Measurements from ENCODE around the gene AFDN. TPM values are rescaled to one million over a fixed set of nuclear protein-coding genes. Genes with fewer than 3 reads are reported as not detected.

The AFDN gene
- total RNA-seq, 3 donors from 2014 or later, result 93.1 to 292 (median 170) TPM

DNA sequence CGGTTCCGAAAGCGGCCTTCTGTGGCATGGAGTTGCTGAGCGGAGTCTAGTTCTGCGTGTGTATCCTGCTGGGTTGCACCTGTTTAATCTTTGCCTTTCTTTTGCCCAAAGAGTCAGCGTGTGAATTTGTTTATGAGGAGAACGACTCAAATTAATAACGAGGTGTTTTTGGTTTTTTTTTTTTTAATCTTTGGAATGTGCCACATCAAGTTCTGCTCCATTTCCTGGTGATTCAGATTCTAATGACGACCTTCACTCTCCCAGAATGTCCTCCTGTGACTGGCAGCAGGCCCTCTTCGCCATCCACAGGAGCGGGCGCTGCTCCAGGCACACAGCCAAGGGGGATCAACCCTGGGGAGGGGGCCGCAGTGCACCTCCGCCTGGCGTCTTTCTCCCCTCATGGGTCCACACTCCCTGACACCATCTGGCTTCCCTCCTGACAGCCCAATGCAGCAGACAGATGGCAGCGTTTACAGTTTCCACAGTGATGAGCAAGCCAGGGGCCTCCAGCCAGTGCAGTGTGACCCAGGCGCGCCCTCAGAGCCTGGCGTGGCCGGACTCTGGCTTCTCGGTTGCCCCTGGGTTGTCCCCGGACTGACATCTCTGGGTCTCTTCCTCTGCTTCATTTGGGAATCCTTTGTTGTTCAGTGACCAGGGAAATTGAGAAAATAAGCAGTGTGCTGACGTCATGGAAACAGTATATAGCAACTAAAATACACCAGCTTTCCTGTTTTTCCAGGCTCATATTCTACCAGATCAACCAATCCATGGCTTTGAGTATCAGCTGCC, 27.5 kb upstream of the AFDN start:
- no peaks in the 10 kb centered on the region for H3K27me3 ChIP-seq
- no peak for DNase-seq (ENCODE audit: low spot score in 2 of 2)
- intact Hi-C loops (cut with DNase I; ENCODE audit: low total_unique reads), result no loop called here
- TF ChIP-seq CTCF (IDR thresholded peaks at IDR 0.05) (no peak), POLR2A (IDR thresholded peaks at IDR 0.05) (no peak), POLR2AphosphoS5 (IDR thresholded peaks at IDR 0.05) (no peak)
- no peaks in the 10 kb centered on the region for H3K36me3 ChIP-seq
- H3K4me3 ChIP-seq, result no peak overlapping the region
- peak overlapping the region; percentile 71 to 77 for H3K27ac ChIP-seq
- H3K9me3 ChIP-seq, result no peaks in the 10 kb centered on the region
- H3K4me1 ChIP-seq, result peaks cover 3 to 10% of the 10 kb centered on the region in 2 donors

DNA sequence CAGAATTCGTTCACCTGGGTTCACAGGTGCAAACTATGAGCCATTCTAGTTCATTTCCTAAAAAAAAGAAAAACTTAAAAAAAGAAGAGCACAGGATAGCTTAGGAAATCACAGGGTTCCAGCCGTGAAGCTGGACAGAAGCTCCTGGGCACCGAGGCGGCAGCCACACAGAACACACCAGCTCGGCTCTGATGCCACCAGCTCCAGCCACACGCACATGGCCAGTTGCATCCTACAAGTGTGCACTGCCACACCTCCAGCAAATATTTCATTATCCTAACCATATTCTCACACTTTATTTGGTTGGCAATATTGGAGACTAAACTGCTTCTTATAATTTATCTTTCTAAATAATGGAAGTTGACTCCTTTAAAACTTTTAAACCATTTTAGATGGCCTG, 26.2 kb upstream of the AFDN start:
- Histone ChIP-seq H3K9me3 (no peaks in the 10 kb centered on the region), H3K36me3 (no peaks in the 10 kb centered on the region), H3K27ac (no peak overlapping the region), H3K4me3 (no peak overlapping the region), H3K27me3 (no peaks in the 10 kb centered on the region), H3K4me1 (peaks cover 3 to 9% of the 10 kb centered on the region in 2 donors)
- intact Hi-C loops (cut with DNase I; ENCODE audit: low total_unique reads), result no loop called here
- TF ChIP-seq POLR2A (IDR thresholded peaks at IDR 0.05), result no peak
- TF ChIP-seq POLR2AphosphoS5 (IDR thresholded peaks at IDR 0.05), result no peak
- TF ChIP-seq CTCF (IDR thresholded peaks at IDR 0.05), result no peak
- DNase-seq (ENCODE audit: low spot score in 2 of 2), result no peak

DNA sequence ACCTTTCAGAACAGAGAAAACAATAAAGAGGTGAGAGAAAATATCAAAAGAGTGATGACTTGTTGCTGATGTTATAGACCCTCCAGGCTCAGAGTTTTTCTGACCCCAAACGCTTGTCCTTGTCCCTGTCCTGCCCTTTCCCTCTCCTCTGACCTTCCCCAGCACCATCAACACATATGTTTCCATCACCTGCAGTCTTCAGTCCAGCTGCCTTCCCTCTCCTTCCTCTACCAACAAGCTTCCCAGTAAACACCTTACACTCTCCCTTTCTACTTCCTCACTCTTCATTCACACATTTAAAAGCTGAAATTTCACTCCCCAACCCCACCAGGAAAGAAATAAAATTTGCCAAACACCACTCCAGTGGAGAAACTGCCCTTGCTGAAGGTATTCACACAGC, 25.4 kb upstream of the AFDN start:
- Histone ChIP-seq H3K27me3 (no peaks in the 10 kb centered on the region), H3K36me3 (no peaks in the 10 kb centered on the region), H3K9me3 (no peaks in the 10 kb centered on the region), H3K27ac (no peak overlapping the region), H3K4me3 (no peak overlapping the region), H3K4me1 (peaks cover 0 to 4% of the 10 kb centered on the region in 2 donors)
- TF ChIP-seq CTCF (IDR thresholded peaks at IDR 0.05) (no peak), POLR2AphosphoS5 (IDR thresholded peaks at IDR 0.05) (no peak), POLR2A (IDR thresholded peaks at IDR 0.05) (no peak)
- DNase-seq (ENCODE audit: low spot score in 2 of 2), result no peak
- intact Hi-C loops (cut with DNase I; ENCODE audit: low total_unique reads), result no loop called here

DNA sequence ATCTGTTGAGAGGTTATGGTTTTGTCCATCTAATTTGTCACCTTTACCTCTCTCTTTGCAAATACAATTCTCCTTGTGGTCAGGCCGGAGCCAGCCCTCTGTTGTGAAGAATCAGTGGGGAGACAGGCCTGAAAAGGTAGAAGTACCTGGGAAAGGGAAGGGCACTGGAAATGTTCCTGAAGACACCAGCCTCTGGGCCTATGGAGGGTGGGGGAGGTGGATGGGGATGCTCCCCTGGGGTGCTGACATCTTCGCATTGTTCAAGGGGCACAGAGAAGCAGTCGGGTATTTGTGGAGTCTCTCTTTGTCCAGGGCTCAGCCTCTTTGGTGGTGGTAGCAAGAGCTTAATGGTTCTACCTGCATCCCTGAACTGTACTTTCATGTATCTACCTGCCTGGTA, 24.4 kb upstream of the AFDN start:
- Histone ChIP-seq H3K27me3 (no peaks in the 10 kb centered on the region), H3K4me3 (no peak overlapping the region), H3K9me3 (no peaks in the 10 kb centered on the region), H3K36me3 (no peaks in the 10 kb centered on the region), H3K4me1 (no peaks in the 10 kb centered on the region), H3K27ac (no peak overlapping the region)
- intact Hi-C loops (cut with DNase I; ENCODE audit: low total_unique reads), result no loop called here
- TF ChIP-seq CTCF (IDR thresholded peaks at IDR 0.05) (no peak), POLR2AphosphoS5 (IDR thresholded peaks at IDR 0.05) (no peak), POLR2A (IDR thresholded peaks at IDR 0.05) (no peak)
- DNase-seq (ENCODE audit: low spot score in 2 of 2), result no peak

DNA sequence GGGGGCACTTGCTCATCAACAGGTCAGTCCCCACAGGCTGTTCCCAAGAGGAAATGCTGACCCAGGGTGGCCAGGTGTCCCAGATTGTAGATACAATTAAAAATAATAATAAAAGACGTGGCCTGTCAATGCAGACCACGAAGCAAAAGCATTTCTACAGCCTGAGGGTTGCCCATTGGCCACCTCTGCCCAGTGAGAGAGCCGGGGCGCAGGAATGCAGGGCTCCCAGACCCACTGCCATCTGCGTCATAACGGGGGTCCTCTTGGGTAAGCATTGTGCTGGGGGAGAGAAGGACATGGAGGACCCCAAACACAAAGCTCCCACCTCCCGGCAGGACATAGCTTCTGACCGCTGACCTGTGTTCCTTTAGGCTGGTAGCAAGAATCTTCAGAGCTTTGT, 22.9 kb upstream of the AFDN start:
- no peaks in the 10 kb centered on the region for H3K36me3 ChIP-seq
- no peak overlapping the region for H3K27ac ChIP-seq
- TF ChIP-seq POLR2AphosphoS5 (IDR thresholded peaks at IDR 0.05) (no peak), CTCF (IDR thresholded peaks at IDR 0.05) (no peak), POLR2A (IDR thresholded peaks at IDR 0.05) (no peak)
- H3K27me3 ChIP-seq, result no peaks in the 10 kb centered on the region
- DNase-seq (ENCODE audit: low spot score in 2 of 2), result no peak
- intact Hi-C loops (cut with DNase I; ENCODE audit: low total_unique reads), result no loop called here
- H3K4me1 ChIP-seq, result no peaks in the 10 kb centered on the region
- no peaks in the 10 kb centered on the region for H3K9me3 ChIP-seq
- H3K4me3 ChIP-seq, result no peak overlapping the region
